GM19035 (cell line): Measurements from ENCODE around the gene UNKL.
"Not testable (repeated sequence)": the region's sequence is repeated elsewhere in the genome, so short reads cannot be mapped to it uniquely, and the experiment has no call there.

Source experiments
- ATAC-seq: cut with Tn5 transposase; IDR thresholded peaks from one replicate; pipeline ENCODE4 v1.9.1; 2021; ENCODE audit not compliant: unreplicated experiment

Gene UNKL

GRCh38 chr16:1328136-1328535 lies 86.4 kb downstream of the UNKL start:
- ATAC-seq = not testable (repeated sequence)

GRCh38 chr16:1327619-1327947 lies 86.9 kb downstream of the UNKL start:
- no peak for ATAC-seq

- ATAC-seq = no peak
These were observed 87.4 kb downstream of the UNKL start for GRCh38 chr16:1326946-1327618.

- no peak for ATAC-seq
These were observed 88.1 kb downstream of the UNKL start for GRCh38 chr16:1326391-1326790.

GRCh38 chr16:1325673-1326371 lies 88.7 kb downstream of the UNKL start:
- ATAC-seq = no peak

GRCh38 chr16:1325261-1325660 lies 89.2 kb downstream of the UNKL start:
- ATAC-seq = no peak

- ATAC-seq = no peak
These were observed 90.1 kb downstream of the UNKL start for GRCh38 chr16:1324286-1324826.

- ATAC-seq = no peak
These were observed 90.9 kb downstream of the UNKL start for GRCh38 chr16:1323296-1324239.

- no peak for ATAC-seq
These were observed 92.1 kb downstream of the UNKL start for GRCh38 chr16:1322407-1322806.

GRCh38 chr16:1320658-1321240 lies 93.8 kb downstream of the UNKL start:
- ATAC-seq = no peak

- ATAC-seq = no peak
These were observed 94.4 kb downstream of the UNKL start for GRCh38 chr16:1320097-1320496.

GRCh38 chr16:1319041-1319440 lies 95.5 kb downstream of the UNKL start:
- ATAC-seq = no peak

GRCh38 chr16:1318268-1318545 lies 96.3 kb downstream of the UNKL start:
- no peak for ATAC-seq

- ATAC-seq = no peak
These were observed 96.8 kb downstream of the UNKL start for GRCh38 chr16:1317479-1318267.

- ATAC-seq = no peak
These were observed 98.5 kb downstream of the UNKL start for GRCh38 chr16:1316033-1316405.

- no peak for ATAC-seq
These were observed 99.1 kb downstream of the UNKL start for GRCh38 chr16:1315081-1316032.

GRCh38 chr16:1314399-1315068 lies 100.0 kb downstream of the UNKL start:
- no peak for ATAC-seq

- ATAC-seq = no peak
These were observed 100.7 kb downstream of the UNKL start for GRCh38 chr16:1313721-1314369.
